Psoas muscle (tissue), 8 donors: ENCODE data around the gene SCAPER. TPM values are rescaled to one million over a fixed set of nuclear protein-coding genes. Genes with fewer than 3 reads are reported as not detected.
"Not testable (repeated sequence)": the region's sequence is repeated elsewhere in the genome, so short reads cannot be mapped to it uniquely, and the experiment has no call there.

Source experiments
- ATAC-seq, 4 donors: fragments of 200-7000 bp; cut with Tn5 transposase; one replicate each; pipeline ENCODE4 v1.9.1; 2020; ENCODE audit warnings: moderate library complexity in 3 of 4, mild to moderate bottlenecking in 2 of 4
- DNase-seq, 2 donors: peaks; one replicate each; pipeline ENCODE4 v3.0.0-alpha.2; 2020
- H3K27ac ChIP-seq: fragments of 200-600 bp; one replicate; pipeline ENCODE4 v1.8.0; 2022
- H3K27me3 ChIP-seq, 3 donors: fragments of 200-600 bp in 1 of 3; one replicate each; pipeline versions ENCODE4 v1.6.1 to v1.8.0; 2013 to 2022; ENCODE audit warnings: low read length in 2 of 3, mild to moderate bottlenecking in 2 of 3, moderate library complexity in 1 of 3; ENCODE audit not compliant: insufficient read depth in 3 of 3
- H3K36me3 ChIP-seq, 2 donors: fragments of 200-600 bp in 1 of 2; one replicate each; pipeline versions ENCODE4 v1.6.1 to v1.8.0; 2013 to 2022; ENCODE audit warnings: low read depth in 1 of 2, mild to moderate bottlenecking in 1 of 2, moderate library complexity in 1 of 2; ENCODE audit not compliant: insufficient read depth in 1 of 2
- H3K4me1 ChIP-seq: fragments of 200-600 bp; one replicate; pipeline ENCODE4 v1.8.0; 2022
- H3K4me3 ChIP-seq: fragments of 200-600 bp; one replicate; pipeline ENCODE4 v1.8.0; 2022; ENCODE audit warnings: mild to moderate bottlenecking
- H3K9me3 ChIP-seq: fragments of 200-600 bp; one replicate; pipeline ENCODE4 v1.8.0; 2022
- CTCF ChIP-seq: fragments of 200-600 bp; IDR thresholded peaks from one replicate; pipeline ENCODE4 v1.8.0; 2022; ENCODE audit warnings: antibody characterized with exemption
- WGBS, 3 donors: extraction: QIAGEN DNeasy Blood & Tissue Kit; methylation state at CpG; one replicate each; pipeline versions ENCODE4 v1.1.6 to v1.1.7; 2013; 5-methylcytosine and 5-hydroxymethylcytosine counted together
- intact Hi-C, 2 donors: fragments of 100-400 bp; cut with DNase I; formaldehyde crosslinking; loops; one replicate each; pipeline versions ENCODE4 v1.11.0 to v1.14.2; 2022
- polyA plus RNA-seq, 3 donors: library from polyadenylated mRNA; stranded (reverse); fragments of 200-250 nt; gene quantifications; one replicate each; pipeline ENCODE4 v1.2.3, GENCODE V29; 2013
- total RNA-seq, 4 donors: library from RNA; stranded (reverse); fragmentation: NEBNext Ultra II Directional in 2 of 4; extraction: Animal tissue kit (Norgen Biotek cat#: 25700) in 2 of 4; gene quantifications; one replicate each; pipeline versions ENCODE4 v1.2.1 to v1.2.4, GENCODE V29; 2021 to 2023
- donor health status: healthy with polysubstance abuse.
- donor health status: DM: no; HTN: no; CAD: no; lungs with moderate emphysema.
- donor health status: Bipolar disorder and iron deficiency.
- donor health status: healthy.
- donor health status: DM: yes; HTN: yes; CAD: no.
- donor health status: DM: no; HTN: no; CAD: no.
- donor health status: DM: no; HTN: no; CAD: no.
- donor health status: DM: yes; HTN: yes; CAD: no.

SCAPER gene
- total and polyA plus RNA-seq, 7 donors = 4.1 to 28.7 (median 20.0) TPM

- no peak for TF ChIP-seq CTCF
- no peaks in the 10 kb centered on the region for H3K4me1 ChIP-seq
- ATAC-seq (no peak), DNase-seq (no peak)
- peaks cover 0 to 18% of the 10 kb centered on the region in 2 donors for H3K36me3 ChIP-seq
- peaks cover 6% of the 10 kb centered on the region for H3K9me3 ChIP-seq
- WGBS, 3 donors = 88 to 100% (median 96%) methylated on average over 1 of the region's 1 CpG
- intact Hi-C loops = no loop called here
- H3K4me3 ChIP-seq = no peak overlapping the region
- no peak overlapping the region for H3K27ac ChIP-seq
- no peaks in the 10 kb centered on the region for H3K27me3 ChIP-seq
Measured at GRCh38 chr15:76753131-76753530, 152.0 kb downstream of the SCAPER start.

- ATAC-seq = no peak
- Histone ChIP-seq H3K9me3 (peaks cover 6% of the 10 kb centered on the region), H3K4me3 (no peak overlapping the region), H3K4me1 (no peaks in the 10 kb centered on the region), H3K36me3 (peaks cover under 1 to 12% of the 10 kb centered on the region in 2 donors), H3K27ac (no peak overlapping the region), H3K27me3 (no peaks in the 10 kb centered on the region)
- intact Hi-C loops = no loop called here
- no peak for TF ChIP-seq CTCF
- DNase-seq = no peak
Measured at GRCh38 chr15:76752549-76752948, 152.6 kb downstream of the SCAPER start.

- no peak for DNase-seq
- H3K4me3 ChIP-seq = no peak overlapping the region
- no peaks in the 10 kb centered on the region for H3K4me1 ChIP-seq
- 95 to 99% (median 97%) methylated on average over 4 of the region's 4 CpGs for WGBS, 3 donors
- H3K36me3 ChIP-seq = peaks cover 2 to 32% of the 10 kb centered on the region in 2 donors
- no peaks in the 10 kb centered on the region for H3K9me3 ChIP-seq
- ATAC-seq = no peak
- intact Hi-C loops = no loop called here
- no peak overlapping the region for H3K27ac ChIP-seq
- no peak for TF ChIP-seq CTCF
- H3K27me3 ChIP-seq = no peaks in the 10 kb centered on the region
Measured at GRCh38 chr15:76737573-76737972, 167.6 kb downstream of the SCAPER start.

- peaks cover 6 to 35% of the 10 kb centered on the region in 2 donors for H3K36me3 ChIP-seq
- H3K4me1 ChIP-seq, H3K4me3 ChIP-seq, H3K9me3 ChIP-seq, ATAC-seq, H3K27me3 ChIP-seq, intact Hi-C loops, H3K27ac ChIP-seq: not testable (repeated sequence)
- WGBS, 3 donors = 94 to 97% (median 95%) methylated on average over 9 of the region's 9 CpGs
- peak in 1 of 2 donors; percentile 38 for DNase-seq
Measured at GRCh38 chr15:76732321-76732720, 172.8 kb downstream of the SCAPER start.

- ATAC-seq (no peak), DNase-seq (no peak)
- Histone ChIP-seq H3K27ac (no peak overlapping the region), H3K27me3 (no peaks in the 10 kb centered on the region), H3K4me3 (no peak overlapping the region), H3K4me1 (no peaks in the 10 kb centered on the region), H3K9me3 (peaks cover 3% of the 10 kb centered on the region), H3K36me3 (peaks cover 6 to 43% of the 10 kb centered on the region in 2 donors)
- TF ChIP-seq CTCF = no peak
- intact Hi-C loops = no loop called here
Measured at GRCh38 chr15:76730262-76730661, 174.9 kb downstream of the SCAPER start.
